Retinal pigment epithelial cell (primary cell): ENCODE data around the gene SCGB2B2.
"Not testable (repeated sequence)": the region's sequence is repeated elsewhere in the genome, so short reads cannot be mapped to it uniquely, and the experiment has no call there.

ENCODE experiments used
- DNase-seq: peaks from one replicate; pipeline ENCODE4 v3.0.0-alpha.2; 2010; ENCODE audit warnings: low read depth
- H3K4me3 ChIP-seq: 2 replicates; pipeline ENCODE4 v1.5.1; 2011; ENCODE audit warnings: mild to moderate bottlenecking, low read length, control low read depth, moderate library complexity
- TF ChIP-seq, protein P1 (sequence below): conservative IDR thresholded peaks from 2 replicates; pipeline ENCODE4 v1.5.1; 2011; ENCODE audit warnings: low read depth, low read length, control low read depth, inconsistent platforms

Gene SCGB2B2

DNA sequence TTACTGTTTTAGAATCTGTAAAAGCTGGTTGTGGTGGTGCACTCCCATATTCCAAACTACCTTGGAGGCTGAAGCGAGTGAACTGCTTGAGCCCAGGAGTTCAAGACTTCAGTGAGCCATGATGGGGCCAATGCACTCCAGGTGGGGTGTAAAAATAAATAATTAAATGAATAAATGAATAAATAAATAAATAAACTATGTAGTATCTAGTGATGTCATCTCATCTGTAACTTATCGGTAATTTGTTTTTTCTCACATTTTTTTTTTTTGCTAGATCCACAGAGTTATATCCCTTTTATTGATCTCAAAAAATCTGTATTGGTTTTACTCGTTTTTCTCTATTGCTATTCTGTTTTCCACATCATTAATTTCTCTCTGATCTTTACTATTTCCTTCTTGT, 5.0 kb downstream of the SCGB2B2 start:
- TF ChIP-seq, protein P1, sequence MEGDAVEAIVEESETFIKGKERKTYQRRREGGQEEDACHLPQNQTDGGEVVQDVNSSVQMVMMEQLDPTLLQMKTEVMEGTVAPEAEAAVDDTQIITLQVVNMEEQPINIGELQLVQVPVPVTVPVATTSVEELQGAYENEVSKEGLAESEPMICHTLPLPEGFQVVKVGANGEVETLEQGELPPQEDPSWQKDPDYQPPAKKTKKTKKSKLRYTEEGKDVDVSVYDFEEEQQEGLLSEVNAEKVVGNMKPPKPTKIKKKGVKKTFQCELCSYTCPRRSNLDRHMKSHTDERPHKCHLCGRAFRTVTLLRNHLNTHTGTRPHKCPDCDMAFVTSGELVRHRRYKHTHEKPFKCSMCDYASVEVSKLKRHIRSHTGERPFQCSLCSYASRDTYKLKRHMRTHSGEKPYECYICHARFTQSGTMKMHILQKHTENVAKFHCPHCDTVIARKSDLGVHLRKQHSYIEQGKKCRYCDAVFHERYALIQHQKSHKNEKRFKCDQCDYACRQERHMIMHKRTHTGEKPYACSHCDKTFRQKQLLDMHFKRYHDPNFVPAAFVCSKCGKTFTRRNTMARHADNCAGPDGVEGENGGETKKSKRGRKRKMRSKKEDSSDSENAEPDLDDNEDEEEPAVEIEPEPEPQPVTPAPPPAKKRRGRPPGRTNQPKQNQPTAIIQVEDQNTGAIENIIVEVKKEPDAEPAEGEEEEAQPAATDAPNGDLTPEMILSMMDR = no peak

DNA sequence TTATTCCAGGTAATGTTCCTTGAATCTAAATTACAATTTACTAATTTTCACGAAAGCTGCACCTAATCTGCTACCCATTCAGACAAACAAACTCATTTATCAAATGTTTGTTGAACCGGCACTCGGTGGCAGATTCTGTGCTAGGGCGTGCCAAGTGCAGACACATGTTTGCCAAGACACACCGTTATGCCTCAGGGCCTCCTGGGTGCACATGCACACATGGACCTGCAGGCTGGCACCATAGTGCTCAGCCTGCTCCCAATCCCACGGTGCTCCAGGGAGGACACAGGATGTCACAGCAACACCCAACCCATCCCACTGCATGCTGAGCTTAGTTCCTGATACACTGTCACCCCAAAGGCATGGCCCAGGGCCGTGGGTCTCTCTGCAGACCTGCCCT, 7.7 kb downstream of the SCGB2B2 start:
- TF ChIP-seq, protein P1 = no peak
- no peak for DNase-seq

More for the DNA sequence above, 5.0 kb downstream of the SCGB2B2 start:
- no peak overlapping the region for H3K4me3 ChIP-seq
- no peak for DNase-seq

DNA sequence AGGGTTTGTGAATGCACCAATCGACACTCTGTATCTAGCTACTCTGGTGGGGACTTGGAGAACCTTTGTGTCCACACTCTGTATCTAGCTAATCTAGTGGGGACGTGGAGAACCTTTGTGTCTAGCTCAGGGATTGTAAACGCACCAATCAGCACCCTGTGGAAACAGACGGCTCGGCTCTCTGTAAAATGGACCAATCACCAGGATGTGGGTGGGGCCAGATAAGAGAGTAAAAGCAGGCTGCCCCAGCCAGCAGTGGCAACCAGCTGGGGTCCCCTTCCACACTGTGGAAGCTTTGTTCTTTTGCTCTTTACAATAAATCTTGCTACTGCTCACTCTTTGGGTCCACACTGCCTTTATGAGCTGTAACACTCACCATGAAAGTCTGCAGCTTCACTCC, 8.3 kb downstream of the SCGB2B2 start:
- DNase-seq, H3K4me3 ChIP-seq: not testable (repeated sequence)

More for the DNA sequence above, 7.7 kb downstream of the SCGB2B2 start:
- H3K4me3 ChIP-seq = no peak overlapping the region

DNA sequence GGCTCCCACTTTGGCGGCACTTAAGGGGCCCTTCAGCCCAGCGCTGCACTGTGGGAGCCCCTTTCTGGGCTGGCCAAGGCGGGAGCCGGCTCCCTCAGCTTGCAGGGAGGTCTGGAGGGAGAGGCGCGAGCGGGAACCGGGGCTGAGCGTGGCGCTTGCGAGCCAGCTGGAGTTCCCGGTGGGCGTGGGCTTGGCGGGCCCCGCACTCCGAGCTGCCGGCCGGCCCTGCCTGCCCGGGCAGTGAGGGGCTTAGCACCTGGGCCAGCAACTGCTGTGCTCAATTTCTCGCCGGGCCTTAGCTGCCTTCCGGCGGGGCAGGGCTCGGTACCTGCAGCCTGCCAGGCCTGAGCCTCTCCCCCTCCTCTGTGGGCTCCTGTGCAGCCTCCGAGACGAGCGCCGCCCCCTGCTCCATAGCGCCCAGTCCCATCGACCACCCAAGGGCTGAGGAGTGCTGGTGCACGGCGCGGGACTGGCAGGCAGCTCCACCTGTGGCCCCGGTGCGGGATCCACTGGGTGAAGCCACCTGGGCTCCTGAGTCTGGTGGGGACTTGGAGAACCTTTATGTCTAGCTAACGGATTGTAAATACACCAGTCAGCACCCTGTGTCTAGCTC, 8.8 kb downstream of the SCGB2B2 start:
- not testable (repeated sequence) for DNase-seq, H3K4me3 ChIP-seq

DNA sequence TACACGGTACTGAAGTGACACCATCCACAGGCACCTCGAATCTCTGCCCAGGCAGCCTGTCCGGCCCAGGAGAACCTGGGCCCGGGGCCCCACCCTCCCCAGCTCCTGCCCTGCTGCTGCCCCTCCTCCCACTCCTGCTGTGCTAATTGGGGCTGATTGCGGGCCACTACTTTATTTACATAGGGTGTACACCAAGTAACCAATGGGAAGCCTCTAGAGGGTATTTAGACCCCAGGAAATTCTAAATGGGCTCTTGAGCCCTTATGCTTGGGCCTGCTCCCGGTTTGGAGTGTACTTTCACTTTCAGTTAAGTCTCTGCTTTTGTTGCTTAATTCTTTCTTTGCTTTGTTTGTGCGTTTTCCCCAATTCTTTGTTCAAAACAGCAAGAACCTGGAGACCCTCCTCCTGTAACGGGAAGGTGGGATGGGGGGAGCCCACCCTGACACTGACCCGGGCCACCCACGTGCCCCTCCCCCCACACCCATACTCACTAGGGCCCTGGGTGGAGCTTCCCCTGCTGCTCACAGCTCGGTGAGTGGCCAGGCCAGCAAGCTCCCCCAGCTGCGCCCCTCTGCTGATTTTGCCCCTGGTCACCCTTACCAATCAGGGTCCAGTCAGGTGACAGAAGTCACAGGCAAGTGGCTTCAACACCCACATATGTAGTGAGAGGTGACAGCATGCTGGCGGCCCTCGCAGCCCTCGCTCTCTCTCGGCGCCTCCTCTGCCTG, 9.4 kb downstream of the SCGB2B2 start:
- TF ChIP-seq, protein P1 = no peak
- DNase-seq = no peak
- no peak overlapping the region for H3K4me3 ChIP-seq

DNA sequence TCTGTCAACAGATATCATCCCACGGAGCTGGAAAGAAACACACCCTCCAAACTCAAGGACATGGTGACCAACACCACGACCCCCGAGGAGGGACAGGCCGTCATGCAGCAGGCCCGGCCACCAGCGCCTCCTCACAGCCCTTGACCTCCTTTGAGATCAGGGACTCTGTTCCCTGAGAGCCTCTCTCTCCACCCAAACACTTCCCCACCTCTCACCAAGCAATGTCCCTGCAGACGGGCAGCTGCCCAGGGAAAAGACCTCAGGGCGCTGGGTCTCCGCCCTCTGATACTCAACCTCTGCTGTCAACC, 10.0 kb downstream of the SCGB2B2 start:
- no peak for DNase-seq
- no peak overlapping the region for H3K4me3 ChIP-seq
- TF ChIP-seq, protein P1 = no peak

DNA sequence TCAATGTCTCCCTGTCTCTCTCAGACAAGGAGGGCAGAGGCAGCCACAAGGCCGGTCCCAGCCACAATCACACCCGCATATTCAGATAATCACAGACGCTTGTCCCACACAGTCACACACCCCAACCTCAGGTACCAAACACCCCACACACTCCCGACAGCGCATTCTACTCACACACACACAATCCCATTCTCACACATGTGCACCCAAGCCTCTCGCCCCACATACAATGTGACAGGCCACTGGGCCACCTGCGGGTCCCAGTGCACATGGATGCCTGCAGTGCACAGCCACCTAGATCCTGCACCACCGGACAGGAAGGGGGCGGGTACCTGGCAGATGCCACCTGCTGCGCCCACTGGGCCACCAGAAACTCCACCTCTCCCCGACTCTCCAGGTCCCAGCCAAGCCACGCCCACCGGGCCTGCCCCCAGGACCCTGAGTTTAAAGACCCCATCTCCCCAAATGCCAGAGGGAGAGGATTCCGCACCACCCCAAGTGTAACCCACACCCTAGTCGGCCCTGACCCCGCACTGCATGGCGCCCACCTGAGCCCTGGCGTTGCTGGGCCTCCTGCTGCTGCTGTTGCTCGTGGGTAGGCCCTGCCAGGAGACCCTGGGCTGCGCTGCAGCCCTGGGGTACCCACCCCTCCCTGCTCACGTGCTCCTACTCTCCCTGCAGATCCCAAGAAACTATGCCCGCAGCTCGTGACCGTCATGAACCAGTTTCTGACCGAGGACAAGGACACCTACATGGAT, 10.6 kb downstream of the SCGB2B2 start:
- no peak for DNase-seq
- TF ChIP-seq, protein P1 = no peak
- H3K4me3 ChIP-seq = no peak overlapping the region

DNA sequence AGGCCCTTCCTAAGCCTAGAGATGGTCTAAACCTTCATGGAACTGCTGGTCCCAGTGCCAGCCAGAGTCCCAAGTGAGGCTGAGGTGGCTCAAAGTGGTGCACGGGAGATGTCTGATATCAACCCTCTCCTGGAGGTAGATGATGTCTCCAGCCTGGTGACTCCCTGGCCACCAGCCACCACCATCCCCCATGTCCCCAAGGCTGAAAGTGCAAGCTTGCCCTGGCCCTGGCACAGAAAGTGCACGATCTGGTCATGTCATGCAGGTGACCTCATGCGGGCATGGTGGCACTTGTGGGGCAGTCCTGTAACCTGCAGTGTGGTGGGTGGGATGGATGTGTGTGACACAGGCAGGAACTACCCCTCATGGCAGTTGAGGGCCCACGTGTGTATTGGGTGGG, 11.7 kb downstream of the SCGB2B2 start:
- not testable (repeated sequence) for H3K4me3 ChIP-seq, DNase-seq
